Measurements from ENCODE around the gene GPR179.
"Not testable (repeated sequence)": the region's sequence is repeated elsewhere in the genome, so short reads cannot be mapped to it uniquely, and the experiment has no call there.

DNA sequence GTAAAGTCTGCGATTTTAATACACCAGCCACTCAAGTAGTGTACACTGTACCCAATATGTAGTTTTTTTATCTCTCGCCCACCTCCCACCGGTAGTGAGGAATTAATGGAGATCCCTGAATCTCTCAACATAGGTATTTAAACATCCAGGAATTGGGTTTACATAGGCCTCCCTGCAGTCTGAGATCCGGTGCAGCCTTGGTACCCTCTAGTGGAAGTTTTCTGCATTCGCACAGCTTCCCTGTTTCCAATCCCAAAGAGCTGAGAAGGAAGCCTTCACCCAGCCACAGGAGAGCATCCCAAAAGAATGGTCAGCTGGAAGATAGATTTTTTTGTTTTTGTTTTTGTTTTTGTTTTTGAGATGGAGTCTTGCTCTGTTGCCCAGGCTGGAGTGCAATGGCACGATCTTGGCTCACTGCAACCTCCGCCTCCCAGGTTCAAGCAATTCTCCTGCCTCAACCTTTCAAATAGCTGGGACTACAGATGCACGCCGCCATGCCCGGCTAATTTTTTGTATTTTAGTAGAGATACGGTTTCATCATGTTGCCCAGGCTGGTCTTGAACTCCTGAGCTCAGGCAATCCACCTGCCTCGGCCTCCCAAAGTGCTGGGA is 55.4 kb downstream of the GPR179 start:
- not testable (repeated sequence) for TF ChIP-seq POLR2A (IDR thresholded peaks at IDR 0.05; ENCODE audit: low read length); GATA1 (IDR thresholded peaks at IDR 0.05; ENCODE audit: low read depth, low read length)

All from erythroblast (primary cell).